GM19238 (cell line): Measurements from ENCODE around the gene GRIK3.

Experiments used
- DNase-seq: peaks from one replicate; pipeline ENCODE4 v3.0.0; 2011; ENCODE audit warnings: low spot score; ENCODE audit not compliant: insufficient read length

The GRIK3 gene

GRCh38 chr1:36881541-36881940 lies 152.8 kb downstream of the GRIK3 start:
- DNase-seq = no peak

- no peak for DNase-seq
These were observed 153.3 kb downstream of the GRIK3 start for GRCh38 chr1:36881068-36881405.

GRCh38 chr1:36880155-36881067 lies 153.9 kb downstream of the GRIK3 start:
- DNase-seq = no peak

GRCh38 chr1:36879613-36880012 lies 154.7 kb downstream of the GRIK3 start:
- DNase-seq = no peak

GRCh38 chr1:36876990-36877389 lies 157.3 kb downstream of the GRIK3 start:
- DNase-seq = no peak

- DNase-seq = no peak
These were observed 159.8 kb downstream of the GRIK3 start for GRCh38 chr1:36874271-36875060.

GRCh38 chr1:36872858-36873257 lies 161.5 kb downstream of the GRIK3 start:
- no peak for DNase-seq

GRCh38 chr1:36872126-36872754 lies 162.1 kb downstream of the GRIK3 start:
- no peak for DNase-seq

- DNase-seq = no peak
These were observed 163.0 kb downstream of the GRIK3 start for GRCh38 chr1:36871146-36871971.

- no peak for DNase-seq
These were observed 164.5 kb downstream of the GRIK3 start for GRCh38 chr1:36869826-36870225.

- DNase-seq = no peak
These were observed 165.3 kb downstream of the GRIK3 start for GRCh38 chr1:36869054-36869453.

GRCh38 chr1:36867575-36867974 lies 166.7 kb downstream of the GRIK3 start:
- no peak for DNase-seq

- no peak for DNase-seq
These were observed 168.0 kb downstream of the GRIK3 start for GRCh38 chr1:36866169-36866814.

GRCh38 chr1:36865602-36865900 lies 168.8 kb downstream of the GRIK3 start:
- DNase-seq = no peak

GRCh38 chr1:36864823-36865601 lies 169.3 kb downstream of the GRIK3 start:
- no peak for DNase-seq

- no peak for DNase-seq
These were observed 170.0 kb downstream of the GRIK3 start for GRCh38 chr1:36864182-36864822.

GRCh38 chr1:36863500-36863899 lies 170.8 kb downstream of the GRIK3 start:
- DNase-seq = no peak

GRCh38 chr1:36863061-36863460 lies 171.3 kb downstream of the GRIK3 start:
- no peak for DNase-seq

GRCh38 chr1:36861375-36861774 lies 172.9 kb downstream of the GRIK3 start:
- no peak for DNase-seq

GRCh38 chr1:36859926-36860325 lies 174.4 kb downstream of the GRIK3 start:
- no peak for DNase-seq
